Measurements from ENCODE around the gene LRTM2.

DNA sequence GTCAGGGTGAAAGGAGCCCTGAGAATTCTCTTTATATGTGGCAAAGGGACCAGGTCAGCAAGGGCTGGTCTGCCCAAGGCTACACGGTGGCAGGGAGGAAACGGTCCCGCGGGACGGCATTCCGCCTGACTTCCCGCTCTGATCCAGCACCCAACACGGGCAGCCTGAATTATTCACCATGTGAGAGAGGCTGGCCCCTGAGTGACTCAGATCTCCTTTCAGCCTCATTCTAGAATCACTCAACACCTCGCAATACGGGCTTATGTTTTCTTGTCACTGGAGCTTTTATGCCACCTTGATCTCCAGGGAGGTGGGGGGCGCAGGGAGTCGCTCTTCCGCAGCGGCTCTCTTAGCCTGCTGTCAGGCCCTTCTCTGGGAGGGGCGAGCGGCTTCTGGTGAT lies 8.5 kb downstream of the LRTM2 start:
- TF ChIP-seq, protein P1, sequence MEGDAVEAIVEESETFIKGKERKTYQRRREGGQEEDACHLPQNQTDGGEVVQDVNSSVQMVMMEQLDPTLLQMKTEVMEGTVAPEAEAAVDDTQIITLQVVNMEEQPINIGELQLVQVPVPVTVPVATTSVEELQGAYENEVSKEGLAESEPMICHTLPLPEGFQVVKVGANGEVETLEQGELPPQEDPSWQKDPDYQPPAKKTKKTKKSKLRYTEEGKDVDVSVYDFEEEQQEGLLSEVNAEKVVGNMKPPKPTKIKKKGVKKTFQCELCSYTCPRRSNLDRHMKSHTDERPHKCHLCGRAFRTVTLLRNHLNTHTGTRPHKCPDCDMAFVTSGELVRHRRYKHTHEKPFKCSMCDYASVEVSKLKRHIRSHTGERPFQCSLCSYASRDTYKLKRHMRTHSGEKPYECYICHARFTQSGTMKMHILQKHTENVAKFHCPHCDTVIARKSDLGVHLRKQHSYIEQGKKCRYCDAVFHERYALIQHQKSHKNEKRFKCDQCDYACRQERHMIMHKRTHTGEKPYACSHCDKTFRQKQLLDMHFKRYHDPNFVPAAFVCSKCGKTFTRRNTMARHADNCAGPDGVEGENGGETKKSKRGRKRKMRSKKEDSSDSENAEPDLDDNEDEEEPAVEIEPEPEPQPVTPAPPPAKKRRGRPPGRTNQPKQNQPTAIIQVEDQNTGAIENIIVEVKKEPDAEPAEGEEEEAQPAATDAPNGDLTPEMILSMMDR (conservative IDR thresholded peaks at IDR 0.05; ENCODE audit: low read length) = no peak
- no peak for TF ChIP-seq EZH2phosphoT487 (IDR thresholded peaks at IDR 0.05; ENCODE audit: borderline replicate concordance, low read depth, low read length)
